HG03196 (cell line): ENCODE results near the gene SSBP4.

Source experiments
- ATAC-seq: cut with Tn5 transposase; IDR thresholded peaks from one replicate; pipeline ENCODE4 v1.9.1; 2021; ENCODE audit not compliant: unreplicated experiment

SSBP4 gene

DNA sequence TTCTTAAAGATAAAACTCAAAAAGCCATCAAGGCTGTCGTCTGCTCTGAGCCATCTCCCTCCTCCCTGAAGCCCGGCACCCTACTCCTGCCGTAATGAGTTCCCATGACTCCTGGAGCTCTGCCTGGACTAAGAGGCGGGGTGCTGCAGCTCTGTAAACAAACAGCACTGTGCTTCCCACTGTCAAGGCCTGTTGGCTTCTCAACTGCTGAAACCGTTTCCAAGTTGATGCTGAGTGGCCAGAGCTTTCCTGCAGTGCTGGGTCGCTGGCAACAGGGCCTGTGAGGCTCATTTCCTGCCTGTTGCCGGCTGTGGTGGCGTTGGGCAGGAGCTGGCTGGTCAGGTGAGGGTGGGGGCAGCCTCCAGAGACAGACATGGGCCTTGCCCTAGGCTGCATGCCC, 45.4 kb downstream of the SSBP4 start:
- no peak for ATAC-seq

- no peak for ATAC-seq
These were observed 46.2 kb downstream of the SSBP4 start for GRCh38 chr19:18465214-18465963.

GRCh38 chr19:18465964-18466339, 46.8 kb downstream of the SSBP4 start:
- ATAC-seq: no peak

GRCh38 chr19:18466354-18466753, 47.2 kb downstream of the SSBP4 start:
- ATAC-seq: no peak

- no peak for ATAC-seq
These were observed 48.8 kb downstream of the SSBP4 start for GRCh38 chr19:18467978-18468377.

DNA sequence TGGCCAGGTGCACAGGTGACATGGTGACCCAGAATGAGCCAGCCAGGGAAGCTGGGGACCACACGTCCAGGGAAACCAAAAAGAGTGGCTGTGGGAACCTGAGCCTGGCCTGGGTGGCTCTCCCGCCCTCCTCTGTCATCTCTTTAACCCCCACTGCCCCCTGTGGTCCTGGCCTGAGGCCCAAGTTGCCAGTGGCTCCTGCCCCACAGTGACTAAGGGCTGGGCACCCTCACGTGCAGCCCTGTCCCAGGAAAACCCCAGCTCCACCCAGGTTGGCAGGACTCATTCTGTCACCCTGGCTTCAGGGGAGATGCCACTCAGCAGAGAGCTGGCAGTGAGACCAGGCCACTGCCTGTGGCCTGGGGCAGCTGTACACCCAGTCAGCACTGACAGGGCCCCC, 49.3 kb downstream of the SSBP4 start:
- ATAC-seq: no peak

- no peak for ATAC-seq
These were observed 50.1 kb downstream of the SSBP4 start for GRCh38 chr19:18469069-18469846.

- no peak for ATAC-seq
These were observed 51.6 kb downstream of the SSBP4 start for GRCh38 chr19:18470787-18471186.

DNA sequence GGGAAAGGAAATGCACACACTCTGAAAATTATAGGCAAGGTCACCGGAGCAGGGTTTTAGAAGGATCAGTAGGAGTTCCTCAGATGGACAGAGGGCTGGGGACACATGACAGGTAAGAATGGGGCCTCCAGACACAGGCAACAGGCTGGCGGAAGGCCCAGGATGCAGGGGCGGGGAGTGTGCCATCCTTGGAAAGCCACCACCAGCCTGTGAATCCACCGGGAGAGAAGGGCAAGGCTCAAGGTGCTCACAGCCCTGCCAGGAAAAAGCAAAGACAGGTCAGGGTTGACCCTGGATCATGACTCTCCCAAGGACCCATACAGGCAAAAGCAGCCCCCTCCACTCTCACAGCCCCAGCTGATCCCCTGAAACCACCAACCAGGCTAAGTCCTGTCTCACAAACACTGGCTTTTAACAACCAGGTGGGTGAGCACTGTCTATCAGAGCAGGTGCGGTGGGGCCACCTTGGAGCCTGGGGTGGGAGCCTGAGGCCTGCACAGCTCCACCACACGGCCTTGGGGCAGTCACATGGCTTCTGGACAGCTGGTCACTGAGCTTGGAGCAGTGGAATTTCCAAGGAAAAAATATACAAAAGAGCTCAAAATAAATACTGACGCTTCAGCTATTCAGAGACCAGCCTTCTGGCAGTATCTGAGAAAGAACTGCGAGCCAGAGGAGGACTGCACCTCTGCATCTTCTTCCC, 54.0 kb downstream of the SSBP4 start:
- no peak for ATAC-seq

GRCh38 chr19:18473706-18474087, 54.5 kb downstream of the SSBP4 start:
- ATAC-seq: no peak

GRCh38 chr19:18474366-18474887, 55.2 kb downstream of the SSBP4 start:
- no peak for ATAC-seq

DNA sequence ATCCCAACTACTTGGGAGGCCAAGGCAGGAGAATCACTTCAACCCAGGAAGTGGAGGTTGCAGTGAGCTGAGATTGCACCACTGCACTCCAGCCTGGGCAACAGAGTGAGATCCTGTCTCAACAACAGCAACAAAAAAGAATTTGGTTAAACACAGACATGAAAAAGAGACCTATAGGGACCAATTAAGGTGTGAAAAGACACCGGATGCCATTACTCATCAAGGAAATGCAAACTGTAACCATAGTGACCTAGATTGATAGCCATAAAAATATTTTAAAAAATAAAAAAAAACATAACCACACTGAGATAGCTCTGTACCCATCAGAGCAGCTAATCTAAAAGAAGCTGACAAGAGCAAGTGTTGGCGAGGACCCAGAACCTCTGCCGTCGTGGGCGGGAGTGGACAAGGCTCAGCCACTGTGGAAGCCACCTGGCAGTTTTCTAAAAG, 55.8 kb downstream of the SSBP4 start:
- no peak for ATAC-seq

GRCh38 chr19:18475762-18476331, 56.6 kb downstream of the SSBP4 start:
- no peak for ATAC-seq

- no peak for ATAC-seq
These were observed 57.4 kb downstream of the SSBP4 start for GRCh38 chr19:18476507-18477041.

GRCh38 chr19:18477042-18477779, 58.0 kb downstream of the SSBP4 start:
- ATAC-seq: no peak

DNA sequence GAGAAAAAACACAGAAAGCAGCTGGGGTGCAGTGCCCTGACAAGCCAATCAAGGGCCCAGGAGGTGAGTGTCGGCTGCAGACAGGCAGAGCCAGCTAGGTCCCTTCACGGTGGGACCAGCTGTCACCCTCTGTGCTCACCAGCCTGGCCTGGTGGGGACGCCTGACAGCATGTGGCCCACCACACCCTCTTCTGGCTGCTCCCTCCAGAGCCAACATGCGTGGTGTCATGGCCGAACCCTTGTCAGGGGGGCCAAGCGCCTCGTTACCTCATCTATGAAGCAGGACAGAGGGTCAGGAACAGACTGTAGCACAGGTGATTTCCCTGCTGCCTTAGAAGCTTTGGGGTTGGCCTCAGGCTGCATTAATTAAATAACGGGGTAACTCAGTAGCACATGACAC, 58.8 kb downstream of the SSBP4 start:
- no peak for ATAC-seq

- ATAC-seq: peak; percentile 81
These were observed 59.5 kb downstream of the SSBP4 start for GRCh38 chr19:18478545-18479311.

GRCh38 chr19:18480006-18480691, 61.0 kb downstream of the SSBP4 start:
- ATAC-seq: no peak
